WTC11 (cell line): ENCODE data around the gene INF2. TPM values are rescaled to one million over a fixed set of nuclear protein-coding genes. Genes with fewer than 3 reads are reported as not detected.

Source experiments
- ATAC-seq: fragments of 200-7000 bp; cut with Tn5 transposase; 2 replicates; pipeline ENCODE4 v1.10.0; 2021; ENCODE audit warnings: mild to moderate bottlenecking, moderate library complexity
- CTCF ChIA-PET: fragments of 300-600 bp; sonication (Branson Sonifier 250); formaldehyde crosslinking; loops from one replicate; lab custom pipeline; 2021; ENCODE audit warnings: antibody characterized with exemption; lab: Charles Lee
- POLR2A ChIA-PET: fragments of 350-600 bp; sonication (Branson Sonifier 250); formaldehyde crosslinking; loops from one replicate; lab custom pipeline; 2021; ENCODE audit warnings: antibody characterized with exemption; lab: Charles Lee
- DNase-seq: peaks from one replicate; pipeline ENCODE4 v3.0.0; 2021; ENCODE audit warnings: low spot score
- H3K27ac Mint-ChIP-seq: 2 replicates; pipeline ENCODE4 v1.8.0; 2021; ENCODE audit warnings: mixed read lengths
- H3K27me3 Mint-ChIP-seq: 2 replicates; pipeline ENCODE4 v1.8.0; 2021; ENCODE audit warnings: low read depth, mild to moderate bottlenecking, moderate library complexity, mixed read lengths
- H3K36me3 Mint-ChIP-seq: 2 replicates; pipeline ENCODE4 v1.8.0; 2021; ENCODE audit warnings: mixed read lengths
- H3K4me1 Mint-ChIP-seq: 2 replicates; pipeline ENCODE4 v1.8.0; 2022; ENCODE audit warnings: mixed read lengths
- H3K4me3 Mint-ChIP-seq: 2 replicates; pipeline ENCODE4 v1.8.0; 2021; ENCODE audit warnings: mild to moderate bottlenecking, moderate library complexity, mixed read lengths
- H3K9me3 Mint-ChIP-seq: 2 replicates; pipeline ENCODE4 v1.8.0; 2021; ENCODE audit warnings: mixed read lengths
- AR ChIP-seq: fragments of 250-450 bp; sonication (Bioruptor Pico); IDR thresholded peaks from 2 replicates; pipeline ENCODE4 v1.9.0; 2021; ENCODE audit warnings: mild to moderate bottlenecking
- ATF2 ChIP-seq: sonication (generic); formaldehyde crosslinking; IDR thresholded peaks from 2 replicates; pipeline ENCODE4 v1.8.1; 2022; ENCODE audit warnings: low read depth, missing genetic modification reagents, borderline replicate concordance
- ATF6 ChIP-seq: sonication (generic); formaldehyde crosslinking; IDR thresholded peaks from 2 replicates; pipeline ENCODE4 v1.8.1; 2023; ENCODE audit warnings: mild to moderate bottlenecking, missing genetic modification reagents
- CREM ChIP-seq: sonication (generic); formaldehyde crosslinking; IDR thresholded peaks from 2 replicates; pipeline ENCODE4 v1.8.1; 2022; ENCODE audit warnings: mild to moderate bottlenecking, missing genetic modification reagents, moderate library complexity
- CTCF ChIP-seq: fragments of 200-600 bp; IDR thresholded peaks from 2 replicates; pipeline ENCODE4 v1.8.0; 2022; ENCODE audit warnings: antibody characterized with exemption
- GABPB1 ChIP-seq: sonication (generic); formaldehyde crosslinking; IDR thresholded peaks from 2 replicates; pipeline ENCODE4 v1.8.1; 2023; ENCODE audit warnings: mild to moderate bottlenecking, missing genetic modification reagents
- GRHL2 ChIP-seq: fragments of 250-450 bp; sonication (Bioruptor Pico); IDR thresholded peaks from 2 replicates; pipeline ENCODE4 v1.8.0; 2022; ENCODE audit warnings: mild to moderate bottlenecking, moderate library complexity; ENCODE audit not compliant: insufficient replicate concordance, severe bottlenecking
- GTF2I ChIP-seq: fragments of 250-450 bp; sonication (Bioruptor Pico); conservative IDR thresholded peaks from 2 replicates; pipeline ENCODE4 v1.4.0; 2021; ENCODE audit warnings: mild to moderate bottlenecking
- HMGXB4 ChIP-seq: sonication (generic); formaldehyde crosslinking; IDR thresholded peaks from 2 replicates; pipeline ENCODE4 v1.8.1; 2023; ENCODE audit warnings: mild to moderate bottlenecking, moderate library complexity, missing genetic modification reagents
- IRF1 ChIP-seq: sonication (generic); formaldehyde crosslinking; IDR thresholded peaks from 2 replicates; pipeline ENCODE4 v1.8.0; 2023; ENCODE audit warnings: missing genetic modification reagents
- IRF2 ChIP-seq: sonication (generic); formaldehyde crosslinking; IDR thresholded peaks from 2 replicates; pipeline ENCODE4 v1.8.0; 2022; ENCODE audit warnings: low read depth, missing genetic modification reagents, borderline replicate concordance
- MXD4 ChIP-seq: fragments of 250-450 bp; sonication (Bioruptor Pico); IDR thresholded peaks from 2 replicates; pipeline ENCODE4 v1.8.0; 2021; ENCODE audit warnings: mild to moderate bottlenecking, moderate library complexity, borderline replicate concordance
- NFATC4 ChIP-seq: fragments of 250-450 bp; sonication (Bioruptor Pico); IDR thresholded peaks from 2 replicates; pipeline ENCODE4 v1.9.0; 2021; ENCODE audit warnings: mild to moderate bottlenecking
- PRRX2 ChIP-seq: fragments of 250-450 bp; sonication (Bioruptor Pico); IDR thresholded peaks from 2 replicates; pipeline ENCODE4 v1.8.0; 2021; ENCODE audit warnings: mild to moderate bottlenecking
- RORB ChIP-seq: fragments of 250-450 bp; sonication (Bioruptor Pico); IDR thresholded peaks from 2 replicates; pipeline ENCODE4 v1.9.0; 2021; ENCODE audit warnings: mild to moderate bottlenecking
- TP53 ChIP-seq: sonication (generic); formaldehyde crosslinking; IDR thresholded peaks from 2 replicates; pipeline ENCODE4 v1.8.1; 2023; ENCODE audit warnings: mild to moderate bottlenecking, missing genetic modification reagents
- ZMAT4 ChIP-seq: fragments of 250-450 bp; sonication (Bioruptor Pico); IDR thresholded peaks from 2 replicates; pipeline ENCODE4 v1.9.0; 2021; ENCODE audit warnings: mild to moderate bottlenecking
- ZNF263 ChIP-seq: sonication (generic); formaldehyde crosslinking; IDR thresholded peaks from 2 replicates; pipeline ENCODE4 v1.8.1; 2022; ENCODE audit warnings: low read depth, mild to moderate bottlenecking, moderate library complexity, missing genetic modification reagents
- ZNF423 ChIP-seq: fragments of 250-450 bp; sonication (Bioruptor Pico); IDR thresholded peaks from 2 replicates; pipeline ENCODE4 v2.1.2; 2022; ENCODE audit warnings: mild to moderate bottlenecking, moderate library complexity
- ZNF425 ChIP-seq: fragments of 250-450 bp; sonication (Bioruptor Pico); conservative IDR thresholded peaks from 2 replicates; pipeline ENCODE4 v1.9.0; 2021; ENCODE audit warnings: mild to moderate bottlenecking
- total RNA-seq: library from RNA; stranded (reverse); gene quantifications from 3 replicates; pipeline ENCODE4 v1.2.3, GENCODE V29; 2021

Gene INF2
- total RNA-seq, 1 experiment from 2014 or later, result 82.4 TPM

- Mint-ChIP-seq H3K36me3 (no peaks in the 10 kb centered on the region), H3K27ac (no peak overlapping the region)
- TF ChIP-seq ZNF425, result no peak
- no peak for TF ChIP-seq AR
- TF ChIP-seq RORB (CRISPR knock-in tag), result no peak
- no peak for TF ChIP-seq IRF2
- TF ChIP-seq ZNF423 (CRISPR knock-in tag), result no peak
- no peak for TF ChIP-seq GRHL2
- TF ChIP-seq GABPB1 (CRISPR knock-in tag), result no peak
- no peak for TF ChIP-seq CREM (CRISPR knock-in tag)
- TF ChIP-seq GTF2I, result no peak
- no peak for TF ChIP-seq ATF2 (CRISPR knock-in tag)
- no peak for TF ChIP-seq PRRX2 (CRISPR knock-in tag)
- TF ChIP-seq IRF1 (CRISPR knock-in tag), result no peak
- TF ChIP-seq MXD4 (CRISPR knock-in tag), result no peak
- TF ChIP-seq ZNF263, result no peak
- no peak for TF ChIP-seq HMGXB4 (CRISPR knock-in tag)
- no peak for TF ChIP-seq ATF6 (CRISPR knock-in tag)
- no peak for TF ChIP-seq CTCF
- TF ChIP-seq TP53 (CRISPR knock-in tag), result no peak
- TF ChIP-seq ZMAT4 (CRISPR knock-in tag), result no peak
- no peak for TF ChIP-seq NFATC4 (CRISPR knock-in tag)
- TF ChIP-seq, all 79 proteins: peak for 0
- ATAC-seq (no peak), DNase-seq (no peak)
- ChIA-PET POLR2A (interaction anchor here (0.5 to 2.4 kb wide), 3 partner anchors 11 to 282 kb away, joined by 3 to 14 read pairs (median 4); no protein-coding TSS in a partner anchor), CTCF (interaction anchor here (0.6 to 3.9 kb wide), 7 partner anchors 10 to 526 kb away, joined by 3 to 26 read pairs (median 7); partner anchors contain the start of gene ADSS1)
- Mint-ChIP-seq H3K9me3 (no peaks in the 10 kb centered on the region), H3K4me1 (peaks cover 36% of the 10 kb centered on the region), H3K27me3 (peaks cover 10% of the 10 kb centered on the region), H3K4me3 (peak overlapping the region; percentile 67)
Measured at GRCh38 chr14:104676130-104676693, 13.2 kb upstream of the INF2 start.
